T-helper 17 cell (primary cell): ENCODE results near the gene GEMIN4. TPM values are rescaled to one million over a fixed set of nuclear protein-coding genes. Genes with fewer than 3 reads are reported as not detected.
"Not testable (repeated sequence)": the region's sequence is repeated elsewhere in the genome, so short reads cannot be mapped to it uniquely, and the experiment has no call there.

Experiments
- ATAC-seq: fragments of 150-1000 bp; cut with Tn5 transposase; 2 replicates; pipeline ENCODE4 v1.10.0; 2021; ENCODE audit warnings: mild to moderate bottlenecking, moderate library complexity
- DNase-seq, 3 donors: peaks; one replicate each; pipeline versions ENCODE4 v3.0.0 to v3.0.0-alpha.2; 2020 to 2021
- H3K9me3 ChIP-seq: one replicate; pipeline ENCODE4 v1.7.0; 2013; ENCODE audit warnings: low read length, mild to moderate bottlenecking; ENCODE audit not compliant: control insufficient read depth, poor library complexity, severe bottlenecking
- H3K27ac Mint-ChIP-seq: one replicate; pipeline ENCODE4 v1.8.0; 2022; ENCODE audit warnings: mild to moderate bottlenecking, moderate library complexity, mixed read lengths
- H3K27me3 Mint-ChIP-seq: one replicate; pipeline ENCODE4 v1.8.0; 2022; ENCODE audit warnings: mixed read lengths
- H3K36me3 Mint-ChIP-seq: one replicate; pipeline ENCODE4 v1.8.0; 2022; ENCODE audit warnings: low read depth, mixed read lengths
- H3K4me1 Mint-ChIP-seq: one replicate; pipeline ENCODE4 v1.8.0; 2022; ENCODE audit warnings: mild to moderate bottlenecking, mixed read lengths
- H3K4me3 Mint-ChIP-seq: one replicate; pipeline ENCODE4 v1.8.0; 2022; ENCODE audit warnings: mild to moderate bottlenecking, moderate library complexity, mixed read lengths
- total RNA-seq, 4 donors: library from RNA in 2 of 4; stranded (reverse) in 2 of 4; gene quantifications; one replicate each; pipeline ENCODE4 v1.2.3 and lab custom pipeline; 2022 to 2026

The GEMIN4 gene
- total RNA-seq, 2 donors from 2014 or later, result 11.5 to 13.4 TPM

- DNase-seq (no peak), ATAC-seq (no peak)
- H3K4me3 Mint-ChIP-seq, result no peak overlapping the region
- H3K4me1 Mint-ChIP-seq, result no peaks in the 10 kb centered on the region
- no peaks in the 10 kb centered on the region for H3K9me3 ChIP-seq
- no peak overlapping the region for H3K27ac Mint-ChIP-seq
- H3K27me3 Mint-ChIP-seq, result peaks cover 4% of the 10 kb centered on the region
- H3K36me3 Mint-ChIP-seq, result no peaks in the 10 kb centered on the region
Observed at GRCh38 chr17:725746-726145, 26.3 kb downstream of the GEMIN4 start.

- Mint-ChIP-seq H3K27ac (no peak overlapping the region), H3K36me3 (no peaks in the 10 kb centered on the region), H3K4me1 (no peaks in the 10 kb centered on the region), H3K4me3 (no peak overlapping the region), H3K27me3 (peaks cover 4% of the 10 kb centered on the region)
- no peak for DNase-seq
- no peaks in the 10 kb centered on the region for H3K9me3 ChIP-seq
- ATAC-seq, result no peak
Observed at GRCh38 chr17:725084-725483, 27.0 kb downstream of the GEMIN4 start.

GRCh38 chr17:721540-721937 lies 30.5 kb downstream of the GEMIN4 start:
- no peaks in the 10 kb centered on the region for H3K36me3 Mint-ChIP-seq

GRCh38 chr17:720706-721539 lies 31.1 kb downstream of the GEMIN4 start:
- ATAC-seq, result no peak
- H3K9me3 ChIP-seq, result no peaks in the 10 kb centered on the region
- Mint-ChIP-seq H3K36me3 (no peaks in the 10 kb centered on the region), H3K27me3 (peaks cover 4% of the 10 kb centered on the region), H3K4me1 (no peaks in the 10 kb centered on the region), H3K27ac (peak overlapping the region; percentile 32), H3K4me3 (no peak overlapping the region)
- DNase-seq, result no peak

More at GRCh38 chr17:721540-721937, 30.5 kb downstream of the GEMIN4 start:
- peaks cover 4% of the 10 kb centered on the region for H3K27me3 Mint-ChIP-seq
- H3K4me3 Mint-ChIP-seq, result no peak overlapping the region
- H3K4me1 Mint-ChIP-seq, result no peaks in the 10 kb centered on the region
- no peaks in the 10 kb centered on the region for H3K9me3 ChIP-seq
- ATAC-seq (no peak), DNase-seq (no peak)
- peak overlapping the region; percentile 32 for H3K27ac Mint-ChIP-seq

GRCh38 chr17:718075-718474 lies 34.0 kb downstream of the GEMIN4 start:
- H3K27me3 Mint-ChIP-seq, result peaks cover 4% of the 10 kb centered on the region
- H3K36me3 Mint-ChIP-seq, result peaks cover 2% of the 10 kb centered on the region
- no peak overlapping the region for H3K4me3 Mint-ChIP-seq
- no peaks in the 10 kb centered on the region for H3K9me3 ChIP-seq
- H3K27ac Mint-ChIP-seq, result no peak overlapping the region
- no peak for DNase-seq
- ATAC-seq, result no peak
- peaks cover 9% of the 10 kb centered on the region for H3K4me1 Mint-ChIP-seq

- no peak for DNase-seq
- ATAC-seq, result no peak
- no peaks in the 10 kb centered on the region for H3K27me3 Mint-ChIP-seq
- H3K4me1 Mint-ChIP-seq, result peaks cover 26% of the 10 kb centered on the region
- no peaks in the 10 kb centered on the region for H3K9me3 ChIP-seq
- no peak overlapping the region for H3K27ac Mint-ChIP-seq
- H3K36me3 Mint-ChIP-seq, result peaks cover 7% of the 10 kb centered on the region
- no peak overlapping the region for H3K4me3 Mint-ChIP-seq
Observed at GRCh38 chr17:708132-708531, 43.9 kb downstream of the GEMIN4 start.

GRCh38 chr17:705863-706262 lies 46.2 kb downstream of the GEMIN4 start:
- Mint-ChIP-seq H3K4me3 (no peak overlapping the region), H3K4me1 (peaks cover 20% of the 10 kb centered on the region), H3K27ac (no peak overlapping the region), H3K27me3 (no peaks in the 10 kb centered on the region), H3K36me3 (peaks cover 7% of the 10 kb centered on the region)
- H3K9me3 ChIP-seq, result no peaks in the 10 kb centered on the region
- ATAC-seq (no peak), DNase-seq (no peak)

- DNase-seq (no peak), ATAC-seq (no peak)
- Mint-ChIP-seq H3K36me3 (peaks cover 7% of the 10 kb centered on the region), H3K4me1 (peaks cover 20% of the 10 kb centered on the region), H3K4me3 (no peak overlapping the region), H3K27me3 (no peaks in the 10 kb centered on the region), H3K27ac (no peak overlapping the region)
- H3K9me3 ChIP-seq, result no peaks in the 10 kb centered on the region
Observed at GRCh38 chr17:705011-705410, 47.1 kb downstream of the GEMIN4 start.

GRCh38 chr17:704111-704864 lies 47.8 kb downstream of the GEMIN4 start:
- DNase-seq (no peak), ATAC-seq (no peak)
- peaks cover 17% of the 10 kb centered on the region for H3K4me1 Mint-ChIP-seq
- H3K27me3 Mint-ChIP-seq, result no peaks in the 10 kb centered on the region
- H3K36me3 Mint-ChIP-seq, result peaks cover 3% of the 10 kb centered on the region
- no peaks in the 10 kb centered on the region for H3K9me3 ChIP-seq
- no peak overlapping the region for H3K4me3 Mint-ChIP-seq
- H3K27ac Mint-ChIP-seq, result peak overlapping the region; percentile 6

GRCh38 chr17:703081-703875 lies 48.8 kb downstream of the GEMIN4 start:
- Mint-ChIP-seq H3K36me3 (no peaks in the 10 kb centered on the region), H3K27me3 (no peaks in the 10 kb centered on the region), H3K27ac (no peak overlapping the region), H3K4me3 (no peak overlapping the region), H3K4me1 (peaks cover 13% of the 10 kb centered on the region)
- H3K9me3 ChIP-seq, result no peaks in the 10 kb centered on the region
- DNase-seq (no peak), ATAC-seq (no peak)

- H3K36me3 Mint-ChIP-seq, result peaks cover 6% of the 10 kb centered on the region
- no peaks in the 10 kb centered on the region for H3K27me3 Mint-ChIP-seq
- no peak overlapping the region for H3K27ac Mint-ChIP-seq
- H3K9me3 ChIP-seq, result no peaks in the 10 kb centered on the region
- no peak overlapping the region for H3K4me3 Mint-ChIP-seq
- DNase-seq (no peak), ATAC-seq (peak; percentile 63)
- H3K4me1 Mint-ChIP-seq, result peaks cover 9% of the 10 kb centered on the region
Observed at GRCh38 chr17:700504-701094, 51.5 kb downstream of the GEMIN4 start.

- DNase-seq (no peak), ATAC-seq (no peak)
- peaks cover 9% of the 10 kb centered on the region for H3K4me1 Mint-ChIP-seq
- no peaks in the 10 kb centered on the region for H3K9me3 ChIP-seq
- H3K36me3 Mint-ChIP-seq, result peaks cover 8% of the 10 kb centered on the region
- H3K4me3 Mint-ChIP-seq, result no peak overlapping the region
- H3K27me3 Mint-ChIP-seq, result no peaks in the 10 kb centered on the region
- H3K27ac Mint-ChIP-seq, result no peak overlapping the region
Observed at GRCh38 chr17:699345-699744, 52.7 kb downstream of the GEMIN4 start.

- not testable (repeated sequence) for H3K4me3 Mint-ChIP-seq, H3K4me1 Mint-ChIP-seq, H3K27ac Mint-ChIP-seq, H3K9me3 ChIP-seq, ATAC-seq, DNase-seq, H3K27me3 Mint-ChIP-seq, H3K36me3 Mint-ChIP-seq
Observed at GRCh38 chr17:698096-698495, 54.0 kb downstream of the GEMIN4 start.
